ENCODE measurements around the gene MPIG6B. TPM values are rescaled to one million over a fixed set of nuclear protein-coding genes. Genes with fewer than 3 reads are reported as not detected.

The MPIG6B gene
- total and polyA plus RNA-seq, 8 donors = 1.2 to 3.5 (median 2.8) TPM

GRCh38 chr6:31765559-31765909 lies 42.4 kb downstream of the MPIG6B start:
- intact Hi-C loops (cut with DNase I) = no loop called here
- no peak overlapping the region for H3K27ac ChIP-seq
- peaks cover 0 to under 1% of the 10 kb centered on the region in 2 donors for H3K36me3 ChIP-seq
- peaks cover 0 to 25% of the 10 kb centered on the region in 2 donors for H3K4me1 ChIP-seq
- no peak overlapping the region for H3K4me3 ChIP-seq
- no peaks in the 10 kb centered on the region for H3K27me3 ChIP-seq
- ATAC-seq (no peak), DNase-seq (peak in 1 of 4 donors; percentile 64)
- no peak for TF ChIP-seq CTCF (IDR thresholded peaks at IDR 0.05)
- no peaks in the 10 kb centered on the region for H3K9me3 ChIP-seq

GRCh38 chr6:31765910-31766794 lies 43.0 kb downstream of the MPIG6B start:
- Histone ChIP-seq H3K27ac (no peak overlapping the region), H3K9me3 (no peaks in the 10 kb centered on the region), H3K27me3 (no peaks in the 10 kb centered on the region), H3K4me1 (peaks cover 0 to 25% of the 10 kb centered on the region in 2 donors), H3K4me3 (no peak overlapping the region), H3K36me3 (no peaks in the 10 kb centered on the region)
- peak; percentile 41 for ATAC-seq
- no peak for TF ChIP-seq CTCF (IDR thresholded peaks at IDR 0.05)
- intact Hi-C loops (cut with DNase I) = no loop called here
- peak in 2 of 4 donors; percentile 42 to 73 for DNase-seq

GRCh38 chr6:31767096-31767645 lies 44.0 kb downstream of the MPIG6B start:
- H3K27ac ChIP-seq = no peak overlapping the region
- intact Hi-C loops (cut with DNase I) = no loop called here
- H3K9me3 ChIP-seq = no peaks in the 10 kb centered on the region
- ATAC-seq (no peak), DNase-seq (peak in 1 of 4 donors; percentile 24)
- no peaks in the 10 kb centered on the region for H3K27me3 ChIP-seq
- no peak for TF ChIP-seq CTCF (IDR thresholded peaks at IDR 0.05)
- no peaks in the 10 kb centered on the region for H3K36me3 ChIP-seq
- no peak overlapping the region for H3K4me3 ChIP-seq
- H3K4me1 ChIP-seq = peaks cover 0 to 25% of the 10 kb centered on the region in 2 donors

GRCh38 chr6:31768363-31769257 lies 45.4 kb downstream of the MPIG6B start:
- Histone ChIP-seq H3K27ac (peak overlapping the region in 1 of 2 donors; percentile 77), H3K4me3 (no peak overlapping the region), H3K4me1 (peaks cover 0 to 30% of the 10 kb centered on the region in 2 donors), H3K9me3 (no peaks in the 10 kb centered on the region), H3K27me3 (no peaks in the 10 kb centered on the region), H3K36me3 (no peaks in the 10 kb centered on the region)
- ATAC-seq = peak; percentile 26
- intact Hi-C loops (cut with DNase I) = no loop called here
- DNase-seq = peak in 1 of 4 donors; percentile 31
- no peak for TF ChIP-seq CTCF (IDR thresholded peaks at IDR 0.05)

Data from left lung (tissue), 10 donors.